Effector CD4-positive, alpha-beta T cell (primary cell): ENCODE measurements around the gene TBC1D22A.

Source experiments
- DNase-seq: peaks from one replicate; pipeline ENCODE4 v3.0.0-alpha.2; 2020

Gene TBC1D22A

GRCh38 chr22:47051441-47052071 is 289.1 kb downstream of the TBC1D22A start:
- DNase-seq: no peak

DNA sequence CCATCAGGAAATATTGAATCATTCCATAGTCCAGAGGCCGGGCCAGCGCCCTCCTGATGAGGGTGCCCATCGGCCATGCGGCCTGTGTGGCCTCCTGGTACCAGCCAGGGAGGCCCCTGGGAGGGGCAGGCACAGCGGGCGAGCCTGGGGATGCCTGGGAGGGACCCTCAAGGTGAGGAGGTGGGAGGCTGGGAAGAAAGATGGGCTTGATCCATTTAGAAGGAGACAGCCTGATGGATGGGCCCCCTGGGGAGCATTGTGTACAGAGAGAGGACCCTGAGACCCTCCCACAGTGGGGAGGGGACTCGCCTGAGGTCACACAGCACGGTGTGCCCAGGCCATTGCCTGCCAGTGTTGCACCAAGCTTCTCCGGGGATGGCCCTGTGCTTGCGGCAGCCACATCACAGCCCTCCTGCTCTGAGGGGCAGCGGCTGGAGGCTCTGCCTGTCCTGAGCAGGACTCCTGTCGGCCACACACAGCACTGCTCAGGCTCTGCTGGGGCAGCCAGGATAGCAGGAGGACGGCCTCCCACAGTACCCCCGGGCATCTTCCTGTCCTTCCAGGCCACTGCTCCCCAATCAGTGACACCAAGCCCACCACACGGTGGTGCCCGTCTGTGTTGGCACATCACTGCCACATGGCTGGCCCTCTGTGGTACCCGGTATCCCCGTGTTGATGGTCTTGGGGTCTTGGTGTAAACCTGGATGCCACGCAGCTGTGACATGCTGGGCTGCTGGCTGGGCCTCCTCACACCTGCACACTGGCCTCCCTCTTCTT is 290.0 kb downstream of the TBC1D22A start:
- no peak for DNase-seq

- DNase-seq: no peak
Observed at GRCh38 chr22:47053013-47053725, 290.7 kb downstream of the TBC1D22A start.

DNA sequence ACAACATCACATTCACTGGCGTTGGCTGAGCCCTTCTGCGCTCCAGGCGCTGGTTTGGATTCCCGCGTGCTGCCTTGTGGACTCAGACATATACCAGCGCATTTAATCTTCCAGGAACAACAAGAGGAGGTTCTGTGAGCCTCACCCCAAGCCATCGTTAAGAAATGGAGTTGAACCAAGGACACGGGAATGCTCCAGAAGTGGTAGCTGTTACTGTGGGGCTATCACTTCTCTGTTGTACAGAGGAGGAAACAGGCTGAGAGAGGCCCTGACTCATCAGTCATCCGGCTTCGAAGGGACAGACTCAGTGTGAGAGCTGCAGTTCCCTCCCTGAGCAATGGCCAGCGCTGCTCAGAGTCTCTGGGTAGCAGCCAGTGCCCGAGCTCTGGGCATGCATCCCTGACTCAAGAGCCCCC is 291.3 kb downstream of the TBC1D22A start:
- no peak for DNase-seq

DNA sequence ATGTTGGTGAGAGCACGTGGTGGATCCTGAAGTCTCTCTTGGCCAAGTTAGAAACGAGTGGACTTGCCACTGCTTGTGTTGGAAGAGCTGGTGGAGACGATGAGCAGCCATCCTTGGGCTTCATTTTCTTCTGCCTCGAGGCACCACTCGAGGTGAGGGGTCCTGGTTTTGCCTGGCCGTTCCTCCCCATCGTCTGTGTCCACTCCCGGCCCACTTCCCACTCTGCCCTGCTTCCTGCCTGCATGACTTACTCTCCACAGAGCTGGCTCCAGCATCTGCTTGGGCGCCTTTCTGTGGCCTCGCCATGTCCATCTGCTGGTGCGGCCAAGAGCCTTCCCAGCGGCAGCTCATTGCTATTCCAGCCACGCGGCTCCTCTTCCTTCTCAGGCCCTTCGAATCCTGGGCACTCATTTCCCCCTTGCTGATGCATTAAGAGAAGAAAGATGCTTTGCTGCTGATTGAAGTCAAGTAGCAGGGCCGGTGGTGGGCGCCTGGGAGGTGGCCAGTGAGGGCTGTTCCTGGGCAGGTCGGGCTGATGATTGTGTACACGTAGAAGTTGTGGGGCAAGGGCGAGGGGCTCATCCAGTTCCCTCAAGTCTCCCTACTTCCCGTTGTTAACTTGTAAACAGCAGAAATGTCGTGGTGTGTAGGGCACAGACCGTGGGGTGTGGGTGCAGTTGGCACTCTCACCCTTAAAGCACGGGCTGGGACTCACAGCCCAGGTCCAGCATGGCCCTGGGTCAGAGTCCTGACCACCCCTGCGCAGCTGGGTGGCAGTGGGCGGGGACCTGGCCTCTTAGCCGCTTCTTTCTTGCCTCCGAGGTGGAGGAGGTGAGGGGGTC is 292.0 kb downstream of the TBC1D22A start:
- DNase-seq: no peak

- no peak for DNase-seq
Observed at GRCh38 chr22:47055073-47055355, 292.6 kb downstream of the TBC1D22A start.

- no peak for DNase-seq
Observed at GRCh38 chr22:47055461-47055860, 293.0 kb downstream of the TBC1D22A start.

- no peak for DNase-seq
Observed at GRCh38 chr22:47055921-47056320, 293.5 kb downstream of the TBC1D22A start.

DNA sequence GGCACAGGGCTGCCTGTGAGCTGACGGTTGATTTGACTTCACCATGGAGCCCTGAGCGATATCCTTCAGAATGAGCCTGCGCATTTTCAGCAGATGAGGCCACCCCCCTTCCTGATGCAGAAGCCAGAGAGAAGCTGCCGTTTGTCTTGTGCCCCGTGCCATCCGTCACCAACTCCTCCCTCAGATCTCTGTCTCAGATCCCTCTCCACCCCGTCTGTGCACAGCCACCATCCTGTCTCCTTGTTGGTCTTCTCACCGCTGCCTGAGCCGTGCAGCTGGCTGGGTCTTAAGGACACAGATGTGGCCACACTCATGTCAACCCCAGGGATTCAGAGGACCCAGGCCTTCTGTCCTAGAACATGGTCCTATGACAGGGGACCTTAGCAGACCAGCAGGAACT is 293.9 kb downstream of the TBC1D22A start:
- no peak for DNase-seq

DNA sequence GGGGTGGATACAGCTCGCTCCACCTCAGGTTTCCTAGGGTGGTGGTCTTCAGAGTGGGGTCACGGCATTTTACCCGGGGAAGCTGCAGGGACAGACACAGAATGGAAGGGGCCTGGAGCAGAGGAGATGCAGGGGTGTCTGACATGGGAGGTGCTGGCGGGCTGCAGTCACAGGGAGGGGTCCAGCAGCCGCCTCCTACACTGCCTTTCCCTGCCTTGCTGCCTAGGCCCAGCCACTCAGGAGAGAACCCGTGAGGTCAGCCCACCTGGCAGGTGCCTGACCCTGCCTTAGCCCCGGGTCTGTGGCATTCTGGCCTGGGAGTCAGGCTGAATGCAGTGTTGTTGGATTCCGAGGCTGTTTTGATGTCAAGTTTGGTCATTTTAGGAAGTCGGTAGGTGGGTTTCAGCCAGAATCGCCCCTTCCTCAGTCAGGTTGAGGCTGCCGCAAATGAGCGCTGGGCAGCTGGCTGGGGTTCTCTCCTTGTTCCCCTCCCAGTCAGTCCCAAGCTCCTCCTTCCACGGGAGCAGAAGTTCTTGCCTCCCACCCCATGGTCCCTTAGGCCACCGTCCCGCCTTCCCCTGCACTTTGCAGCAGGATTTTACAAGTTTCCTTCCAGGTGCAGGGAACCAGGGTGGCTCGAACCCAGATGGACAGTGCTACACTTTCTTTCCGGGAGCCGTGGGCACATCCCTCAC is 294.5 kb downstream of the TBC1D22A start:
- no peak for DNase-seq

- no peak for DNase-seq
Observed at GRCh38 chr22:47057916-47058585, 295.6 kb downstream of the TBC1D22A start.

DNA sequence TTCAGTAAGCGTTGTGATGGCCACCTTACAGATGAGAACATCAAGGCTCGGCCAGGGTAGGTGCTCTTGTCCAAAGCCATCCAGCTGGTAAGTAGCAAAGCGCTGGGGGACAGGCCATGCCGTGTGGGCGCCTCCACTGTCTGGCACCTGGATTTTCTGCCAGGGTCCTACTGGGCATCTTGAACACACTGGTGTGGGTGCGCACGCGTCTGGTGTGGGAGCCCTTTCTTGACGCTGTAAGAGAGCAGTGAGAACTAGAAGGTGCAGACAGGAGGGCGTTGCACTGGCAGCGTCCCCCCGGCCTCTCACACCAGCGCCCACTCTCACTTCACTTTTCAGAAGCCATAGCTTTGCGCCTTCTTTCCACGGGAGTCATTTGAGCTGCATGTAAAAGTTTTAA is 296.6 kb downstream of the TBC1D22A start:
- DNase-seq: no peak

GRCh38 chr22:47059701-47060161 is 297.3 kb downstream of the TBC1D22A start:
- no peak for DNase-seq

GRCh38 chr22:47060718-47061117 is 298.3 kb downstream of the TBC1D22A start:
- no peak for DNase-seq

DNA sequence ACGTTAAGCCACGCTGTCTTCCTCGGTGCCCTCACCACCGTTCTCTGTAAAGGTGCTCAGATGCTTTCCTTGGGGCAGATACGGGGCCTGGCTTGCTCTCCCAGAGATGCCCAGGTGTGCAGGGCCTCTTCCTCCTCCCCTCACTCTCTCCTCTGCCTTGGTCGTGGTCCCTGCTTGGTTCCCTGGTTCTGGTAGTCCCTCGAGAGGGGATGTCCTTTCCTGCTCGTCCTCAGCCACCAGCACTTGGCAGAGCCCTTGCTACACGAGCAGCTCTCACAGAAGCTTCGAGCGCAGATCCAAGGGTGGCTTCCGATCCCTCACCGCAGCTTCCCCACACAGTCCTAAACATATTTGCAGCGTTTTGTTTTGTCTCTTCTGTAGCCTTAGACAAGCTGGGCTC is 298.8 kb downstream of the TBC1D22A start:
- DNase-seq: no peak

- no peak for DNase-seq
Observed at GRCh38 chr22:47062126-47062525, 299.7 kb downstream of the TBC1D22A start.

- DNase-seq: no peak
Observed at GRCh38 chr22:47063071-47063509, 300.6 kb downstream of the TBC1D22A start.

GRCh38 chr22:47063606-47064005 is 301.2 kb downstream of the TBC1D22A start:
- no peak for DNase-seq

DNA sequence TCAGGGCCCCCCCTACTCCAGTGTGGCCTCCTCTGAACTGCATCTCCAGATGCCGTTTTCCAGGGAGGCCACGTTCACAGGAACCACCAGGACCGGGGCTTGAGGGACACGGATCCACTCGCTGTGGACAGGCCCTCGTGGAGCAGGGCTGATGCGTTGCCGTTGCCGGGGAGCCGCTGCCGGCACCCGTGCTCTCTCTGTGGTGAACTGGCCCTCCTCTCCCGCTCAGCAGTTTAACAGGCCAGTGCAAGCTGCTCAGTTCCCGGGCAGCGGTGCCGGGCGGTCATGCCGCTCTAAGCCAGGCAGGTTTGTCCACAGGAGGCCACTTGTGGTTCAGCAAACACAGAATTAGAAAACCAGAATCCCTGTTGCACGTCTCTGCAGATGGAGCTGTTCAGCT is 301.6 kb downstream of the TBC1D22A start:
- DNase-seq: no peak

DNA sequence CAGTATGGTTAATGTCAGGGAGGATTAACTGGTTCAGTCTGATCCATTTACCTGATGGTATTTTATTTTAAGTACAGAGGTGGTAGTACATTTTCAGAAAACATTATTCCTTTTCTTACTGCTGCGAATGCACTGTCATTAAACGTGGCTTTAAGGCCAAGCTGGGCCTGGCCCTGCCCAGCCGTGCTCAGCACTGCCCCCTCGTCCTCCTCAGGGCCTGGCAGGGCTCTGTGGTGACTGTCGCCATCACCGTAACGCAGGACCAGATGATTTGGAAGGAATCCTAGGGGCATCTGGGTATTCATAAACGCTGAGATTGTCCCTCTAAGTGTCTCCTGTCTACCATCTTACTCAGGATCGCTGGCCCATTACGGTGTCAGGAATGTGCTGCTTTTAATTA is 302.0 kb downstream of the TBC1D22A start:
- DNase-seq: no peak

DNA sequence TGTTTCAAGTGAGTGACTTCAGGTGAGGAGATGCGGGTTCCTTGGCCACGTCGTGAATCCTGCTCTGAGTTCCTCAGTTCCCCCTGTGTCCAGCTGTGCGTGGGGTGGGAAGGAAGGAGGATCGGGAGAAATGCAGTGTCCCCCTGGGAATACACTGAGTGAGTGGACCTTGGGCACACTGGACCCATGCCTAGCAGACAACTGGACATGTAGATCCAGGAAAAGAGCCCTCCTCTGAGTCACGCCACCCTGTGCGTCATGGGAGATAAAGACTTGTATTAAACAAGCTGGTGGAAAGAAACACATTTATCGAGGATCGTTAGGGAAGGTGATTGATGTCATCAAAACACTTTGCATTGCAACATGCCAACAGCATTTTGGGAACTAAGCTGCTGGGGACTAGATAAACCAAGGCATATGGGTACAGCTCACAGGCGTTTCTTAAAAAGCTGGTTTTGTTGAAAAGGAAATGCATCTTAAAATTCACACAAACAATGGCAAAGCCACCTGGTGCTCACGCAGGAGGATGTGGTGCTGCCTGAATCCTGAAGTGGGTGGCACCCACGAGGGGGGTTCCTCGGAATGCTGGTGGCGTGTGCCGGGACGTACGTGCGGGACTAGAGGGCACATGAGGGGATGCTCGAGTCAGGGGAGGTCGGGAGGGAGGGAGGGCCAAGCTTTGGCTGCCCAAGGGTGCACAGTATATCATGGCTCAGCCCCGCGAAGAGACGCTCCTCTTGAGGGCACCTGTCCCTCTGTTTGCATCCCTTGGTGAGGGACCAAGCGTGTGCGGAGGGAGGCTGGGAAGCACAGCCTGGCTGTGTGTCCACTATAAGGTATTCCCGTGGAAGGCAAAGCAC is 303.5 kb downstream of the TBC1D22A start:
- no peak for DNase-seq
